Choroid plexus epithelial cell (primary cell): ENCODE data around the gene TMEM139.

ENCODE experiments used
- DNase-seq: peaks from one replicate; pipeline ENCODE4 v3.0.0-alpha.2; 2010; ENCODE audit warnings: low read depth
- H3K4me3 ChIP-seq: 2 replicates; pipeline ENCODE4 v1.5.1; 2011; ENCODE audit warnings: low read depth, mild to moderate bottlenecking, control low read depth, low read length, moderate library complexity
- TF ChIP-seq, protein P1 (sequence below): conservative IDR thresholded peaks from 2 replicates; pipeline ENCODE4 v1.5.1; 2011; ENCODE audit warnings: low read depth, mild to moderate bottlenecking, control low read depth, inconsistent platforms, low read length, moderate library complexity

TMEM139 gene

DNA sequence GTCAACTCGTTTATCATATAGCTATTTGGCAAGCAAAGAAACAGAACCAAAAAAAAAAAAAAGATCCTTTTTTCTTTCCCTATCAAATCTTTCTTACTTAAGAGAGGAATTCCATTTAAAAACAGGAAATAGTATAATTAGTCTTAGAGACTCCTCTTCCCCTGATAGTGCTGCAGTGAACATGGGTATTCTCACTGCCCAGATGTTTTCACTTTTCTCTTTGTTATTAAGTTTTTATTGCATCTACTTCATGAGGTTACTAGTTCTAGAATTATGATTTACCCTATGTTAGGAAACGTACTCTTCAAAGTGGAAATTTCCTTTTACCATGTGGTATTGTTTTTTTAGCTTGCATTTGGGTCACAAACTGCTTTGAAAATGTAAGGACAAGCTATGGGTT, 11.9 kb downstream of the TMEM139 start:
- DNase-seq = no peak
- TF ChIP-seq, protein P1, sequence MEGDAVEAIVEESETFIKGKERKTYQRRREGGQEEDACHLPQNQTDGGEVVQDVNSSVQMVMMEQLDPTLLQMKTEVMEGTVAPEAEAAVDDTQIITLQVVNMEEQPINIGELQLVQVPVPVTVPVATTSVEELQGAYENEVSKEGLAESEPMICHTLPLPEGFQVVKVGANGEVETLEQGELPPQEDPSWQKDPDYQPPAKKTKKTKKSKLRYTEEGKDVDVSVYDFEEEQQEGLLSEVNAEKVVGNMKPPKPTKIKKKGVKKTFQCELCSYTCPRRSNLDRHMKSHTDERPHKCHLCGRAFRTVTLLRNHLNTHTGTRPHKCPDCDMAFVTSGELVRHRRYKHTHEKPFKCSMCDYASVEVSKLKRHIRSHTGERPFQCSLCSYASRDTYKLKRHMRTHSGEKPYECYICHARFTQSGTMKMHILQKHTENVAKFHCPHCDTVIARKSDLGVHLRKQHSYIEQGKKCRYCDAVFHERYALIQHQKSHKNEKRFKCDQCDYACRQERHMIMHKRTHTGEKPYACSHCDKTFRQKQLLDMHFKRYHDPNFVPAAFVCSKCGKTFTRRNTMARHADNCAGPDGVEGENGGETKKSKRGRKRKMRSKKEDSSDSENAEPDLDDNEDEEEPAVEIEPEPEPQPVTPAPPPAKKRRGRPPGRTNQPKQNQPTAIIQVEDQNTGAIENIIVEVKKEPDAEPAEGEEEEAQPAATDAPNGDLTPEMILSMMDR = no peak
- no peak overlapping the region for H3K4me3 ChIP-seq

DNA sequence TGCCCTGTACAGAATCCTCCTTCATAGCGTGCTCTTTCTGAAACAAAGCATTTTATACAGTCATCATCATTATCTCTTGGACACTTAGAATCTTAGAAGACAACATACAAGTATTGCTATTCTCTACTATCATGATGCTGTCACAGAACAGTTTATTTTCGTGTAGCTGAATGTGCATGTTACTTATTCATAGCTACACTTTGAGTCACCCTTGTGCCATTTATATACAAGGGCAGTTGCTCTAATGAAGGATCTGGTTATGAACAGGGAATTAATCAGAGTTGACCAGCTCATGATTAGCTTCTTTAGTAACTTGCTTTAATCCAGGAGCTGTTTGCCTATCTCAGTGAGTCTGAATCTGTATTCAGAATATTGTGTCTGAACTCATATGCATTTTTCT, 14.6 kb downstream of the TMEM139 start:
- TF ChIP-seq, protein P1 = no peak
- H3K4me3 ChIP-seq = no peak overlapping the region
- DNase-seq = no peak

DNA sequence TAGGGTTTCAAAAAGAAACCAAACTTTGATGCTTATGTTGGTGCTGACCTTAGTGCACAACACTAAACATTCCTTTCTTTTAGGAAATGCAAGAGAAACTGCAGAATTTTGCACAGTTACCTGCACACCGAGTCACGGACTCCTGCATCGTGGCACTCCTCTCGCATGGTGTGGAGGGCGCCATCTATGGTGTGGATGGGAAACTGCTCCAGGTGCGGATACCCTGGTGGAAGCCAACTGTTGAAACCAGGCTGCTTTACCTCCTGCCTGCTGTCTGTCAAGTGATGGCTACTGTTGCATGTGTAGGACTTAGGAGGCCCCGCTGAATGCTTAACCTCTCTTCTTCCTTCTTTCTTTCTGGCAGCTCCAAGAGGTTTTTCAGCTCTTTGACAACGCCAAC, 15.1 kb downstream of the TMEM139 start:
- TF ChIP-seq, protein P1 = peak; percentile 78
- H3K4me3 ChIP-seq = no peak overlapping the region
- DNase-seq = peak; percentile 45

DNA sequence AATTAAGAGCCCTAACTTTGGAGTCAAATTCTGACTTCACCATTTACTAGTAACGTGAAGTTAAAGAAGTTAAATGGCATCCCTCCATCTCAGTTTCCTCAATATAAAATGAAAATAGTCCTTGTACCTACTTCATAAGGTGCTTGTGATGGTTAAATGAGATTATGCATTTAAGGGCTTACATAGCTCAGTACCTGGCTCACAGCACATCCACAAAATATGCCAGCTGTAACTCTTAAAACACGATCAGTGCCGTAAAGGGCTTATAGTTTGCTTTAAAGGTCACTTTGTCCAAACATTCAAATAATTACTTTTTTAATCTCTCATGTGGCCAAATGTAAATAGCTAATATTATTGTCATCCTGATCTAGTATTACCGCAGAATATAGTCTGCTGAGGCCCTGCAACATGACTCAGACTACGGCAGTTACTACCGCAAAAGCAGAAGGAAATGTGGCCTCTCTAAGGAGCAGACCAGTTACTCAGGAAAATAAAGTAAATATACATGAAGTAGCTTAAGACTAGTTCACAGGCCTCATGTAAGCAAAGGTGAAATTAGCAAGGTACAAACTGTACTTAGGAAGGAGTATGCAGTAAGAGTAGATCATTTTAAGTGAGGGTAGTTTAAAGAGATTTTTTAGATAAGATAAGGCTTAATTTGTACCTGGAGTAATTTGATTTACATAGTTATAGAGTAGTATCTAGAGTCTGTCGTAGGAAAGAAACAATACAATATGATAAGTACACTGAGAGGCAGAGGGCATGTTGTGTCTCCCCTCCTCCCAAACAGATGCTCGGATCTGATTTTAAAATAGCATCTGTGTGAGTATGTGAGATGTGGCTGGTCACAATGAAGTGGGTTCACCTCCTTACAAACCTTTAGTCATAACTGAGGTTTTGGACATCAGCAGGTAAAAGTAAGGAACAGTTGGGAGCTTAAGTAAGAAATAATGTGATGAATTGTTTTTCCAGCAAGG, 16.5 kb downstream of the TMEM139 start:
- DNase-seq = peak; percentile 69
- H3K4me3 ChIP-seq = no peak overlapping the region
- TF ChIP-seq, protein P1 = no peak

DNA sequence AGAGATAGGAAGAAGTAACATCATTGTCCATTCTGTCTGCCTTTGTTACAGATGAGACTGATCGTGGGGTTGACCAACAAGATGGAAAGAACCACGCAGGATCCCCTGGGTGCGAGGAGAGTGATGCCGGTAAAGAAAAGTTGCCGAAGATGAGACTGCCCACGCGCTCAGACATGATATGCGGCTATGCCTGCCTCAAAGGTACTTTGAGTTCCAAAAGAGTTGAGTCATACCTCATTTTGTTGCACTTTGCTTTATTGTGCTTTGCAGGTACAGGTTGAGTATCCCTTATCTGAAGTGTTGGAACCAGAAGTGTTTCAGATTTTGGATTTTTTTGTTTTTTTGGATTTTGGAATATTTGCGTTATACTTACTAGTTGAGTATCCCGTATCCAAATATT, 19.0 kb downstream of the TMEM139 start:
- TF ChIP-seq, protein P1 = no peak
- no peak overlapping the region for H3K4me3 ChIP-seq
- no peak for DNase-seq

DNA sequence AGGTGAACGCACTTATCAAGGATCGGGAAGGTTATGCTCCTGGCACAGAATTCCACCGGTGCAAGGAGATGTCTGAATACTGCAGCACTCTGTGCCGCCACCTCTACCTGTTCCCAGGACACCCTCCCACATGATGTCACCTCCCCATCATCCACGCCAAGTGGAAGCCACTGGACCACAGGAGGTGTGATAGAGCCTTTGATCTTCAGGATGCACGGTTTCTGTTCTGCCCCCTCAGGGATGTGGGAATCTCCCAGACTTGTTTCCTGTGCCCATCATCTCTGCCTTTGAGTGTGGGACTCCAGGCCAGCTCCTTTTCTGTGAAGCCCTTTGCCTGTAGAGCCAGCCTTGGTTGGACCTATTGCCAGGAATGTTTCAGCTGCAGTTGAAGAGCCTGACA, 20.2 kb downstream of the TMEM139 start:
- H3K4me3 ChIP-seq = no peak overlapping the region
- DNase-seq = no peak
- TF ChIP-seq, protein P1 = no peak

DNA sequence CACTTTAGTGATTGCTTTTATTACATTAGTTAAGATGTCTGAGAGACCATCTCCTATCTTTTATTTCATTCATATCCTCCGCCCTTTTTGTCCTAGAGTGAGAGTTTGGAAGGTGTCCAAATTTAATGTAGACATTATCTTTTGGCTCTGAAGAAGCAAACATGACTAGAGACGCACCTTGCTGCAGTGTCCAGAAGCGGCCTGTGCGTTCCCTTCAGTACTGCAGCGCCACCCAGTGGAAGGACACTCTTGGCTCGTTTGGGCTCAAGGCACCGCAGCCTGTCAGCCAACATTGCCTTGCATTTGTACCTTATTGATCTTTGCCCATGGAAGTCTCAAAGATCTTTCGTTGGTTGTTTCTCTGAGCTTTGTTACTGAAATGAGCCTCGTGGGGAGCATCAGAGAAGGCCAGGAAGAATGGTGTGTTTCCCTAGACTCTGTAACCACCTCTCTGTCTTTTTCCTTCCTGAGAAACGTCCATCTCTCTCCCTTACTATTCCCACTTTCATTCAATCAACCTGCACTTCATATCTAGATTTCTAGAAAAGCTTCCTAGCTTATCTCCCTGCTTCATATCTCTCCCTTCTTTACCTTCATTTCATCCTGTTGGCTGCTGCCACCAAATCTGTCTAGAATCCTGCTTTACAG, 20.8 kb downstream of the TMEM139 start:
- DNase-seq = peak; percentile 81
- TF ChIP-seq, protein P1 = peak; percentile 92
- no peak overlapping the region for H3K4me3 ChIP-seq
